Body of pancreas (tissue), 4 donors: ENCODE data around the gene NISCH. TPM values are rescaled to one million over a fixed set of nuclear protein-coding genes. Genes with fewer than 3 reads are reported as not detected.

ENCODE experiments used
- ATAC-seq: fragments of 150-250 bp; one replicate; pipeline ENCODE4 v1.9.1; 2016
- DNase-seq, 4 donors: peaks; one replicate each; pipeline ENCODE4 v3.0.0-alpha.2; 2019
- H3K27ac ChIP-seq, 4 donors: fragments of 200-600 bp; sonication (generic); 1 replicate in 3 of 4; 2 replicates in 1 of 4; pipeline versions ENCODE4 v1.5.1 to v1.6.1; 2016 to 2019; ENCODE audit warnings: mild to moderate bottlenecking in 1 of 4, mixed read lengths in 1 of 4, moderate library complexity in 1 of 4
- H3K27me3 ChIP-seq, 2 donors: fragments of 200-600 bp; sonication (generic); one replicate each; pipeline ENCODE4 v1.6.0; 2016; ENCODE audit warnings: mild to moderate bottlenecking in 1 of 2
- H3K36me3 ChIP-seq, 2 donors: fragments of 200-600 bp; sonication (generic); replicated peaks in 1 of 2; 2 replicates each; pipeline ENCODE4 v1.5.1; 2016; ENCODE audit warnings: low read depth in 2 of 2; ENCODE audit not compliant: insufficient read depth in 1 of 2
- H3K4me1 ChIP-seq: fragments of 200-600 bp; sonication (generic); one replicate; pipeline ENCODE4 v1.6.0; 2016
- H3K4me3 ChIP-seq, 2 donors: fragments of 200-600 bp; sonication (generic); 1 replicate in 1 of 2; 2 replicates in 1 of 2; pipeline ENCODE4 v1.5.1; 2016 to 2019
- H3K9me3 ChIP-seq, 3 donors: fragments of 200-600 bp; sonication (generic); 1 replicate in 2 of 3; 2 replicates in 1 of 3; pipeline ENCODE4 v1.5.1; 2016
- POLR2A ChIP-seq, 3 donors: fragments of 450-650 bp; IDR thresholded peaks; one replicate each; pipeline ENCODE4 v1.6.1; 2016; ENCODE audit warnings: antibody characterized with exemption in 3 of 3, mild to moderate bottlenecking in 2 of 3
- WGBS, 2 donors: methylation state at CpG; one replicate each; pipeline ENCODE4 v1.1.5; 2017; 5-methylcytosine and 5-hydroxymethylcytosine counted together
- intact Hi-C: fragments of 100-400 bp; cut with DNase I; formaldehyde crosslinking; loops from one replicate; pipeline ENCODE4 v1.15.1; 2023
- total RNA-seq, 2 donors: library from RNA; depleted of rRNA; stranded (reverse); fragments of >200 nt; gene quantifications; one replicate each; pipeline ENCODE4 v1.1.0, GENCODE V29; 2016
- TF ChIP-seq, protein P1 (sequence below), 7 experiments: fragments of 450-650 bp in 4 of 7; fragments of 200-600 bp in 3 of 7; sonication (generic) in 3 of 7; IDR thresholded peaks; one replicate each; pipeline ENCODE4 v1.5.1; 2016 to 2019; ENCODE audit warnings: antibody characterized with exemption in 7 of 7

NISCH gene
- total RNA-seq, 2 donors from 2014 or later: 58.9 to 115 TPM

DNA sequence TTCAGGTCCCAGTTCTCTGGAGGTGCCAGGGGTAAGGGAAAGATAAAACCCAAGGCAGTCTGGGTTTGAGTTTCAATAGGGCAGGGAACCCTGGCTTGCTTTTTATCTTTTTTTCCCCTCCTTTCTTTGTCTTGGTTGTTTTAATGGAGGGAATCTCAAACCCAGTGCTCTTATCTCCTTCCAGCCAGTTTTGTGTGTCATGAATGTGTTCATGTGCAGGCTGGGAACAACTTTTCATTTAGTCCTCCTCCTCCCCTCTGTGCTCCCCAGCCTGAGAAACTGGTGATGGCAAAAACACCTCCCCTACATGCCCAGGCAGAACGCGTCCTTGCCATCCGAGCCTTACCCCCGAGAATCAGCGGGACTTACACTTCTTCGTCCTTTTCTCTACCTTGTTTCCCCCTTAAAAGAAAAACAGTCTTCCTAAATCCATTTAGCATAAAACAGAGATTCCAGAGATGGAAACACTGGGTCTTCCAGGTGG is 21.4 kb upstream of the NISCH start:
- no peak overlapping the region for H3K4me3 ChIP-seq
- TF ChIP-seq, protein P1, sequence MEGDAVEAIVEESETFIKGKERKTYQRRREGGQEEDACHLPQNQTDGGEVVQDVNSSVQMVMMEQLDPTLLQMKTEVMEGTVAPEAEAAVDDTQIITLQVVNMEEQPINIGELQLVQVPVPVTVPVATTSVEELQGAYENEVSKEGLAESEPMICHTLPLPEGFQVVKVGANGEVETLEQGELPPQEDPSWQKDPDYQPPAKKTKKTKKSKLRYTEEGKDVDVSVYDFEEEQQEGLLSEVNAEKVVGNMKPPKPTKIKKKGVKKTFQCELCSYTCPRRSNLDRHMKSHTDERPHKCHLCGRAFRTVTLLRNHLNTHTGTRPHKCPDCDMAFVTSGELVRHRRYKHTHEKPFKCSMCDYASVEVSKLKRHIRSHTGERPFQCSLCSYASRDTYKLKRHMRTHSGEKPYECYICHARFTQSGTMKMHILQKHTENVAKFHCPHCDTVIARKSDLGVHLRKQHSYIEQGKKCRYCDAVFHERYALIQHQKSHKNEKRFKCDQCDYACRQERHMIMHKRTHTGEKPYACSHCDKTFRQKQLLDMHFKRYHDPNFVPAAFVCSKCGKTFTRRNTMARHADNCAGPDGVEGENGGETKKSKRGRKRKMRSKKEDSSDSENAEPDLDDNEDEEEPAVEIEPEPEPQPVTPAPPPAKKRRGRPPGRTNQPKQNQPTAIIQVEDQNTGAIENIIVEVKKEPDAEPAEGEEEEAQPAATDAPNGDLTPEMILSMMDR (IDR thresholded peaks at IDR 0.05): no peak
- TF ChIP-seq POLR2A (IDR thresholded peaks at IDR 0.05): no peak
- no peaks in the 10 kb centered on the region for H3K9me3 ChIP-seq
- intact Hi-C loops: no loop called here
- H3K4me1 ChIP-seq: no peaks in the 10 kb centered on the region
- DNase-seq (no peak), ATAC-seq (no peak)
- H3K27me3 ChIP-seq: no peaks in the 10 kb centered on the region
- H3K36me3 ChIP-seq: no peaks in the 10 kb centered on the region
- H3K27ac ChIP-seq: no peak overlapping the region
- WGBS, 2 donors: 82 to 84% methylated on average over 6 of the region's 6 CpGs

- no peak for ATAC-seq
- WGBS, 2 donors: 87% methylated on average over 6 to 9 of the region's 9 CpGs
- TF ChIP-seq, protein P1 (IDR thresholded peaks at IDR 0.05): no peak
- no peak for TF ChIP-seq POLR2A (IDR thresholded peaks at IDR 0.05)
- Histone ChIP-seq H3K4me1 (no peaks in the 10 kb centered on the region), H3K9me3 (no peaks in the 10 kb centered on the region), H3K36me3 (no peaks in the 10 kb centered on the region), H3K27ac (no peak overlapping the region), H3K27me3 (no peaks in the 10 kb centered on the region), H3K4me3 (no peak overlapping the region)
- intact Hi-C loops: no loop called here
- DNase-seq: peak in 1 of 4 donors; percentile 7
These were observed 20.8 kb upstream of the NISCH start for GRCh38 chr3:52434491-52435115.

GRCh38 chr3:52435246-52436101 is 19.9 kb upstream of the NISCH start:
- intact Hi-C loops: no loop called here
- peak in 1 of 4 donors; percentile 9 for DNase-seq
- Histone ChIP-seq H3K27me3 (no peaks in the 10 kb centered on the region), H3K9me3 (no peaks in the 10 kb centered on the region), H3K4me3 (no peak overlapping the region), H3K27ac (no peak overlapping the region), H3K4me1 (no peaks in the 10 kb centered on the region), H3K36me3 (no peaks in the 10 kb centered on the region)
- 88 to 92% methylated on average over 16 to 32 of the region's 32 CpGs for WGBS, 2 donors
- TF ChIP-seq, protein P1 (IDR thresholded peaks at IDR 0.05): no peak
- TF ChIP-seq POLR2A (IDR thresholded peaks at IDR 0.05): no peak
- no peak for ATAC-seq

- H3K4me1 ChIP-seq: no peaks in the 10 kb centered on the region
- H3K27me3 ChIP-seq: no peaks in the 10 kb centered on the region
- no peak overlapping the region for H3K27ac ChIP-seq
- no peak overlapping the region for H3K4me3 ChIP-seq
- no peak for TF ChIP-seq POLR2A (IDR thresholded peaks at IDR 0.05)
- TF ChIP-seq, protein P1 (IDR thresholded peaks at IDR 0.05): no peak
- peak in 1 of 4 donors; percentile 8 for DNase-seq
- no peak for ATAC-seq
- no peaks in the 10 kb centered on the region for H3K9me3 ChIP-seq
- intact Hi-C loops: no loop called here
- WGBS, 2 donors: 81% methylated on average over 13 of the region's 13 CpGs; no CpG with 5 or more reads in 1 of the 2 donors
- H3K36me3 ChIP-seq: no peaks in the 10 kb centered on the region
These were observed 18.8 kb upstream of the NISCH start for GRCh38 chr3:52436500-52437149.
